Skeletal muscle cell (primary cell): ENCODE measurements around the gene TPK1.
"Not testable (repeated sequence)": the region's sequence is repeated elsewhere in the genome, so short reads cannot be mapped to it uniquely, and the experiment has no call there.

ENCODE experiments used
- DNase-seq: peaks from one replicate; pipeline ENCODE4 v3.0.0-alpha.2; 2010; ENCODE audit warnings: low read depth
- H3K4me3 ChIP-seq: 2 replicates; pipeline ENCODE4 v1.5.1; 2011; ENCODE audit warnings: low read depth, mild to moderate bottlenecking, control low read depth, low read length, moderate library complexity

Gene TPK1

DNA sequence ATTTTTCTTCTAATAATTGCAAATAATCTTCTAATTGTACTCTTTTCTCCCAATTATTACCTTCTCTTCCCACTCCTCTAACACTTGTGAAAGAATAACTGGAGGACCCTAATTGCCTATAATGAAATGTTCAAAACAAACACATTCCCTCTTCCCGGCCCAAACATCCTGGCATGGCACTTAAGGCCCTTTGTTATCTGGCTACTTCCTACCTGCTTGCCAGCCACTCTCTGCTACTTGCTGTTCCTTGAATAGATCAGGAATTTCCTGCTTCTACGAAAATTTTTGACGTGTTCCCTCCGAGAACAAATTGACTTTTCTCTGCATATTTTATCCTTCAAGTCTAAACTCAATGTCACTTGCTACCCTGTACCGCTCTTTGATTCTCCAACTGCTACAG, 376.2 kb downstream of the TPK1 start:
- H3K4me3 ChIP-seq = no peak overlapping the region
- no peak for DNase-seq

DNA sequence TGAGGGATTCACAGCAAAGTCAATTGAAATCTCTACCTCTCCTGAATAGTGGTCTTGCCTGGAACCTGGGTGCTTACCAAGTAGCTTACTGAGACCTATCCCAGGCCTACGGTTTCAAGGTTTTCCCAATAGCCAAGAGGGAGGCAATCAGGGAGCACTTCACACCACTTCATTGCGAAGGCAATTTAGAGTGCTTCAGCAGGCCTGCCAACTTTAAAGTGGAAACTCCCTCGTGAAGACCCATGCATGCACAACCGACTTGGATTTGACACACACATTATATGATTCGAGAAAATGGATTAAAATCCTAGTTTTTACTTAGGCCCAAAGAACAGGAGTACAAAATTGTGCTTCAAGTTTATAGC, 380.8 kb downstream of the TPK1 start:
- DNase-seq = no peak

DNA sequence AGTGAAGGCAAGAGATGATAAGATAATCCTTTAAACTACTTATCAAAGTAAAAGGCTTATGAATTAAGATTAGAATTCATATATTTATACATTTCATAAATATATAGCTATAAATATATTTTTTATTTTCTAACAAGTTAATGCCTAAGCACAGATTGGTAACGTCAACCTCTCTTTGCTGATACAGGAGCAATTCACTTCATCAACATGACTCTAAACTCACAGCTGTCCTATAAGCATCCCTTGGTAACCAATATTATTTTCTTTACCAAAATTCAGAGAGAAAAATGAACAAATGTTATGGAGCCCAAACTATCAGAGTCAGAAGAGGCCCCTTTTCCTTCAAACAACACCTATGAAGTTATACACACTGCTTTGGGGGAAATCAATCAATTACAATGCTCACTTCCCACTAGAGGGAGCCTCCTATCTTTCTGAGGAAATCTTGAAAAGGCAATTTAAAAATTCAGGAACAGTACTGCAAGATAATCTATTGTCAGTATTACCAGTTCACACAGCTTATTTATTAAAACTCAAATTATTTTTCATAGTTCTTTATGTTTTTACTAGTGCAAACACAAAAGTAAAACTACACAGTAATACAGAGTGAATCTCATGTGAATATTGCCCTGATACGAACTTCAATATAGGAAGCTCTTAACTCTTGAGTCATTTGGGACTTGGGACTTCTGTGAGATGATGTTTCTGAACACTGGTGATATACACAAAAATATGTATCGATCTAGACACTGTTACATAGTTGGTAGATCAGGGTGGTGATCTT, 381.4 kb downstream of the TPK1 start:
- H3K4me3 ChIP-seq = no peak overlapping the region
- no peak for DNase-seq

More for the DNA sequence above, 380.8 kb downstream of the TPK1 start:
- no peak overlapping the region for H3K4me3 ChIP-seq

DNA sequence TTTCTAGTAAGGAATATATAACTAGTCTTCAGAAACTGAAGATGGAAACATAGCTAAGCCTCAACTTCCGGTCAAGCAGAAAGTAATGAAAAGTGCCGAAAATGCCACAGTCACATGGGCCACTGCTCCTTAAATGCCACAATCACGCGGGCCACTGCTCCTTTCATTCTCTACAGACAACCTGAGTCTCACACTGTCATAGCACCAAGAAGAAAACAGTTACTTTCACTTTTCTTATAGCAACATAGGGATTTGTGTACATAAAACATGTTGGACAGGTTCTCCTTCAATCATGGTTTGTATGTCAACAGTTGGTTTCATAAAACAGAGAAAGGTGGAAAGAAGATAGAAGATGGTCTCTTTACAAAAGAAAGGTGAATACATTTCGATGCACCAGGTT, 383.8 kb downstream of the TPK1 start:
- DNase-seq = no peak
- H3K4me3 ChIP-seq = no peak overlapping the region

DNA sequence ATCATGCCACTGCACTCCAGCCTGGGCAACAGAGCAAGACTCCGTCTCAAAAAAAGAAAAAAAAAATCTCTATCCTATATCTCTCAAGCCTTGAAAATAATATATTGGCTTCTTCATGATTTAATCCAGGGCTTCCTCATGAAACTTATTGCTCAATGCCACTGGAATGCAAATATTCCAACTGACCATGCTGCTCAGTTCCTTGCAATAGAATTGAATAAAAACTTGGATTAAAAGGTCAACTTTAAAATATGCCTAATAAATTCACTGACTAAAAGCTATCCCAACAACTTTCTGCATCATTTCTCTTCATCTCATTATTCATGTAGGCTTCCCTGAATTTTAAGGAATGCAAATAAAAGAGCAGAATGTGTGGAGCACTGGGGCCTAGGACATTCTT, 390.3 kb downstream of the TPK1 start:
- H3K4me3 ChIP-seq = no peak overlapping the region
- no peak for DNase-seq

DNA sequence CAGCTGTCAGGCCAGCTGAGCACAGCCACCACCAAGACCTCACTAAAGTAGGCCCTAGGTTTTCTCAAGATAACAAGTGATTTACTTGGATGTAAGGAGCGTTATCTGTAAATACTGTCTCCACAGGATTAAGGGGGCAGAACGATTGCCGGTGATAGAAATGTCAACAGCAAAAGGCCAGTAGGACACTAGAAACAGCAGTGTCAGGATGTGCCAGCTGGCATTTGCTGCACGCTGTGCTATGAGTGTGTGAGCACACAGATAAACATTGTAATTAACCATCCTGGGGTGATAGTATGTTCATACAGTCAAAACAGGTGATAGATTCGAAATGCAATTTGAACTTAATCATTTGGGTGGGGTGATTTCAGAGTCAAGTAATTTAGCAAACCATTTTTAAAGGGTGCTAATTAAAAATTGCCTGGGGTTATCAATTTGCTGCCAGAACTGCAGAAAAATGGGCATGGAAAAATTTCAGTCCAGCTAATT, 396.1 kb downstream of the TPK1 start:
- DNase-seq = no peak
- H3K4me3 ChIP-seq = no peak overlapping the region

DNA sequence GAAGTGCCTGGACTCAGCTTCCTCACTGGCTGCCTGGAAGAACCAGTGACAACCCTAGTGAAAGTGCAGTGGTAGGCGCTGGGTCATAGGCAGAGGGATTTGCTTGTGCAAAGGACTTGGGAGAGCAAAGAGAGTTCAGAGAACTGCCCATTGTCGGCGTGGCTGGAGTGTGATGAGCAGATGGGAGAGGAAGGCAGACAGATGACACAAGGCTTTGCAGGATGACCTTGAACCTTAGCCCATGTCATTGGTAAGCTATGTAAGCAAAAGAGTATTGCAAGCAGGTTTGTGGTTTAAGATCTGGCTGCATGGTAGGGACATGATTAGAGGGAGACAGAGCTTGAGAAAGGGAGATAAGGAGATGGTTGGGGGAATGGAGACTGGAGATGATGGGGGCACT, 397.1 kb downstream of the TPK1 start:
- no peak for DNase-seq
- no peak overlapping the region for H3K4me3 ChIP-seq

DNA sequence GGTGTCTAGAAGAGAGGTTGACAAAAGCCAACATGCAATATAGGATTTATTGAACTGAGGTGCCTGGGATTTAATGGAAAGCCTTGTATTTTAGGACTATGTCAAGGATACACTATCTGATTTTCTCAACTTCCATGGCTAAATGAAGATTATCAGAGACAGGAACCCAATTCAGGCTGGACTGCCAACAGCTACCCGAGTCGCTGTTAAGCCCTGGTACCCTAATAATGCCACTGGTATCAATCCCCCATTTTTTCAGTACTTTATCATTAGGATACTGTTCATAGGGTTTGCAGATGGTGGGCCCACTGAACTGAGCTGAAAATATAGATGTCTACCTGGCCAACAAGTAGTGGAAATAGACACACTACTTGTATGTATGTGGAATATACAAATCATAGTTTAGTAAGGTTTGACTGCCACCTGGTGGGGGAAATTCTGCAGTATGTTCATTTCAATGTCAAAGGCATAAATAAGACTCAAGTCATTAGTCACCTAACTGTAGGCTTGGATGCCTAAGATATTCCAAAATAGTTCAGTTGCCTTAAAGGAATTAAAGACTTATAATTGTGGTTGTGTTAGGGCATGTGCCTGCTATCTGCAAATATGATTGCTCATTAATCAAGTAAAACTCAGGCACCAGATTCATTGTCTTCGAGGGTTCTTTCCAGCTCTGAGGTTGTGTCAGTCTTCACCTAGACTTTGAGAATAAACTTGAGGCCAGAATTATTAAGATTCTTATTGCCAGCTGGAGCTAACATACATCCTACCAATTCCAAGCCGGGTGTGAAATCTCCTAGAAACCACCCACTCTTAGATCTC, 398.3 kb downstream of the TPK1 start:
- H3K4me3 ChIP-seq = no peak overlapping the region
- peak; percentile 19 for DNase-seq

DNA sequence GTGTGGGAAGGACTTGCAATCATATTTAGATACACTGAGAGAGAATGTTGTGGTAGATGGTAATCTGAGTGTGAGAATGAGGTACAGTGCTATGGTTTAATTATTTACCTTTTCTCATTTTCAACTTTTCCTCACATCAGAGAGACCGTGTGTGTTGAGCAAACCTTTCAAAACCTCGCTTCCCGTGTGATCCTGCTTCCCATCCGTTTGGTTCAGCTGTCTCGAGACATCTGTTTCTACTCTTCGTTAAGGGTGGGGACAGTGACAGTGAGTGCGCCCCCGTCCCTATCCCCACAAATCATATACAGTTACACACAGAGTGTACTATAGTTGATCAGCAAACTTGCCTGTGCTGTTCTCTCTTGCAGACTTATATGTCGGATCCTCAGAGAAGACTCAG, 399.4 kb downstream of the TPK1 start:
- H3K4me3 ChIP-seq = no peak overlapping the region
- DNase-seq = no peak

DNA sequence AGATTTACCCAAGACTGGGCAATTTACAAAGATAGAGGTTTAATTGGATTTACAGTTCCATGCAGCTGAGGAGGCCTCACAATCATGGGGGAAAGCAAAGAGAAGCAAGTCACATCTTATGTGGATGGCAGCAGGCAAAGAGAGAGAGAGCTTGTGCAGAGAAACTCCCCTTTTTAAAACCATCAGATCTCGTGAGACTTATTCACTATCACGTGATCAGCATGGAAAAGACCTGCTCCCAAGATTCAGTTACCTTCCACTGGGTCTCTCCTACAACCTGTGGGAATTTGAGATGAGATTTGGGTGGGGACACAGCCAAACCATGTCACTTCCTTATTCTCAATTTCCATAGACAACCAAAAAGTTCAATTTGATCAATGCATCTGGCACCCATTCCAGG, 407.4 kb downstream of the TPK1 start:
- no peak for DNase-seq
- no peak overlapping the region for H3K4me3 ChIP-seq

DNA sequence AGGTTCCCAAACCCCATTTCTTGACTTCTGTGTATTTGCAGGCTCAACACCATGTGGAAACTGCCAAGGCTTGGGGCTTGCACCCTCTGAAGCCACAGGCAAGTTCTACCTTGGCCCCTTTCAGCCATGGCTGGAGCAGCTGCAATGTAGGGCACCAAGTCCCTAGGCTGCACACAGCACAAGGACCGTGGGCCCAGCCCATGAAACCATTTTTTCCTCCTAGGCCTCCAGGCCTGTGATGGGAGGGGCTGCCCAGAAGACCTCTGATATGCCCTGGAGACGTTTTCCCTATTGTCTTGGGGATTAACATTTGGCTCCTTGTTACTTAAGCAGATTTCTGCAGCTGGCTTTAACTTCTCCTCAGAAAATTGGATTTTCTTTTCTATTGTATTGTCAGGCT, 408.3 kb downstream of the TPK1 start:
- DNase-seq, H3K4me3 ChIP-seq: not testable (repeated sequence)

DNA sequence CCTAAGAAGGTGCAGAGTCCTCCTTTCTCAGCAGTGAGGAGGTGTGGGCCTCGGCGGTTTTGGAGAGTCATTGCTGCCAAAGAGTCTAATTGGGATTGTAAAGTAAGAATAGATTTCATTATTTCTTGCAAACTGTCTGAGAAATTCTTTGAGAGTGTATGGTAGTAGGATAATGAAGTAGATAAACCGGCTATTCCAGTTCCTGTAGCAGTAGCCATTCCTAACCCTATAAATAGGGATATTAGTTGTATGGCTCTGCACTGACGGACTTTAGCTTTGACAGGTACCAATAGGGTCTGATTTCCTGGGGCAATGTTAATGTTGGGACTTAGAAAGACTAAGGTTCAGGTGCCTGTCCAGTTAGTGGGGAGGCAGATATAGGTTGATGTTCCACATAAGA, 416.9 kb downstream of the TPK1 start:
- H3K4me3 ChIP-seq, DNase-seq: not testable (repeated sequence)

DNA sequence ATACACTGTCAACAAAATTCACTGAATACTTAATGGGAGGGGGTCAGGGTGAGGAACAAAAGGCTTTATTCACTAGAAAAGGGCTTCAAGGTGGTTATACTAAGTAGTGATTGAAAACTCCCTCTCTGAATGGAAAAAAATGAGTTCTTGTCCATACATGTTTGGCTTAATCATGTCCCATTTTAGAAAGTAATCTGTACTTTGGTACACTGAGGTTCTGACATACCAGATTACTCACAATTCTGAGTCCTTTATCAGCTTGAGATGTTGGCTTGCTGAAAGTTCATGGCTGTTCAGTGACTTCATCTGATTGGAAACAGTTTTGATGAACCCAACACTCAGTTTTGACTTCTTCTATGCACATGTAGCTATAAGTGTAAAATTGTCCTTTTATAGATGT, 419.5 kb downstream of the TPK1 start:
- no peak for DNase-seq
- no peak overlapping the region for H3K4me3 ChIP-seq

DNA sequence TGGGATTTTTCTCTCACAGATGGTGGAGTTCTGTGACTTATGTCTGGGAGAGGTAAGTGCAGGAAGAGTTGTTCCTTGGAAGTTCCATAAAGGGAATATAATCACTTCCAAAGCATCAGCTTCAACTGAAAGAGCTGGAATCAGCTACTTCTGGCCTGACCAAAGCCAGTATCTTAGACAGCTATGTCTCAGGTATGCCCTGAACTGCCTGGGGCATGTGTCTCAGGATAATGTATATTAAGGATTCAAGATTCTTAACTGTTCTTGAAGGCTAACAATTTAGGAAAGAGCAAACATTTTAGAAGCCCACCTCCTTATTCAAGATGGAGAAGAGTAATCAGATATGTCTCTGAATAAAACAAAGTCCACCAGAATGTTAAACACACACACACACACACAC, 420.0 kb downstream of the TPK1 start:
- no peak for DNase-seq
- no peak overlapping the region for H3K4me3 ChIP-seq

DNA sequence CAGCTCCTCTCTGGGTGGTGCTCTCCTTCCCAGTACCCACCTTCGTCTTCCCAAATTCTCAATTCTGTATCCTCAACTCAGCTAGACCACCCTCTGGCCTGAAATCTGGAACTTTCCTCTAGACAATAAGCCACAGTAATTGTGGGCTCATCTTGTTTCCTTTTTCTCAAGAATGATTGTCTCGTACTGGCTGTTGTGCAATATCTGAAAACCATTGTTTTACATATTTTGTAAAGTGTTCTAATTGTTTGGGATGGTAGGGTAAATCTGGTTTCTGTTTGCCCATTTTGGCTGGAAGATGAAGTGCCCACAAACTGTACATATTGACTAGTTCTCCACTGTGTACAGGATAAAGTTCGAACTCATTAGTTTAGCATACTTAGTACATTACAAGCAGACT, 421.0 kb downstream of the TPK1 start:
- no peak overlapping the region for H3K4me3 ChIP-seq
- no peak for DNase-seq

DNA sequence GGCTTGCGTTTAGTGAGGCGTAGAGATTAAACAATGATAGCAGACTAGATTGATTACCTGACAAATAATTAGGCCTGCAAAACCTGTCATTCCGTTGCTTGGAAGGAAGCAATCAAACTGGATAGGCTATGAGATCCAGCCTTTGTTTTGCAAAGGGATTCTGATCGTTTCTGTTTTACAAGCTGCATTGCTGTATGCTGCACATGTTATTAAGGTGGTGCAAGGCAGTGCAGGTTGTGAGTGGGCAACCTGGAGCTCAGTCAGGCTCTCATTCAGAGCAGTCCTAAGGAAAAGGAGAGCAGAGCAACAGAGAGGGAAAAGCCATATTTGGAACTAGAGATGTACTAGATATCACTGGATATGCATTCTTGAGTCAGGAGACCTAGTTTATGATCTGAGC, 425.4 kb downstream of the TPK1 start:
- no peak for DNase-seq
- no peak overlapping the region for H3K4me3 ChIP-seq

DNA sequence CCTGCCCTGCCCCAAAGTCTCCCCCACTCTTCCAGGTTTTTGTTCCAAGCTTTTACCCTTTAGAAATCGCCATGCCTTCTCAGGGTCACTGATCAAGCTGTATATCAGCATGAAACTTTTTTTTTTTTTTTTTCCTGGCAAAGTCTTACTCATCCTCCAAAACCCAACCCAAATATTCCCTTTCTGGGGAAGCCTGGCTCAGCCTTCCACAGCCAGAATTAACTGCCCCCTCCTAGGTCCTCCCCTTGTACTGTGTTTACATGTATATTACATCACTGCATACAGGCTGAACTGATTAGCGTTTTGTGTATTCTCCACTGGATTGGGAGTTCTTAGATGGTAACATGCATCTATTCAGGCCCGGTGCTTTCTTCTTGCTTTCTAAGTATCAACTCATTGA, 427.7 kb downstream of the TPK1 start:
- H3K4me3 ChIP-seq = no peak overlapping the region
- DNase-seq = no peak

DNA sequence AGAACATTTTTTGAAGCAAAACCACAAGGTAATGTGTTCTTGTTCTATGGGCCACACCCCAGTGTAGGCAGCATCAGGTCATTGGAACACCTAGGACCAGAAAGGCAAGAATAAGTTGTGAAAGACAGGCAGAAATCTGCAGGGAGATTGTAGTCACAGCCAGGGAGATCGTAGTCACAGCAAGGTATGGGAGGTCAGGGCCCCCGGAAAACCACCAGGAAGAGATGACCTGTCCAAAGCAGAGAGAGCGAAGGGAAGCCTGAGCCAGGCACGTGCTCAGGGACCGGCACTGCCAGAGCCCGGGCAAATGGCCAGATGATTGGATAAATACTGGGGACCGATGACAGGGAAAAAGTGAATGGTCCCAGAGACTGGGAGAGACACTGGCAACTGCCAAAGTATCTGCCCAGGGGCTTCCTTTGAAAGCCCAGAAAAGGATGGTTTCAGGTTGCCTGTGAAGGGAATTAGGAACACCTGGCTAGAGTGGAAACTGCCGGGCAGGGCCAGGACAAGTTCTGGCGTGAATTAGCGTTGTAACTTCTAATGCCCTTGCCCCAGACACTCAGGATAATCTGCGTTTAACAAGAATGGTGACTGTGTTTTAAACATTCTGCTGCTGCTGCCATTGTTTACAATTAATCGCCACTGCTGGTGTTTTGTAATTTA, 428.5 kb downstream of the TPK1 start:
- DNase-seq = no peak
- no peak overlapping the region for H3K4me3 ChIP-seq

DNA sequence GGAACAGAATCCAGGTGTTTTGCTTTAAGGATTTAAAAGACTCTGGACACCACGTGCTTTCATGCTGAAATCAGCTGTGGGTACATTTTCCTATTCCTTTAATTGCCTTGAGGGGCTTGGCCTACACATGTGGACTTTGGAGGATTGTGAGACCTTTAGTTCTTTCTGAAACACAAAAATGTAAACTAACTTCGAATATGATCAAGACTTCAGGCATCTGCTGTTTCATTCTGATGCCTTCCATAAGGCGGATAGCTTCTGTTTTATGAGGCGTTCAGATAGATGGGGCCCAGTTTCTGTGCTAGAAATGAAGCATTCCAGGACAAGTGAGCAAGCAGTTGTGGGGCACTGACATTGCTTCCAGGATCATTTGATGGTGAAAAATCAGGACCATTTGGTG, 430.9 kb downstream of the TPK1 start:
- DNase-seq = no peak
- H3K4me3 ChIP-seq = no peak overlapping the region

DNA sequence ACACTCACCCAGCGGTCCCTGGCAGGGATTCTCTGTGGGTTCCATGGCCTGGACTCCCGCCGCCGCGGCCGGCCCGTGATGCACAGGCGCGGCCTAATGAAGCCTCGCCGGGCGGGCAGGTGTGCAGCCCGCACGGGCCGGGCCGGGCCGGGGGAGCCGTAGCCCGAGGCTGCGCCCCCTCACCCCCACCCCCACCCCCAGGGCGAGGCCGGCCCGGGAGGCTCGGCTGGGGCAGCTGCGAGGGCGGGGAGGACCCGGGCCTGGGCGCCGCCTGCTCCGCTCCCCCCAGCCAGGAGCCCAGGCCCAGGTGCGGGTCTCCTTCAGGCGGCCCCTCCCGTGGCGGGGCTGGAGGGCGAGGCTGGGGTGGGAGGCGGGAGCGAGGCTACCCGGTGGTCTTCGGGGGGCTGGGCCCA, 432.2 kb downstream of the TPK1 start, which contains the start of gene NOBOX:
TSS of gene NOBOX (minus strand) at position 45 of the 413 bp plus-strand sequence.
- no peak for DNase-seq
- H3K4me3 ChIP-seq = no peak within 1 kb of the TSS
